Spleen (tissue), 11 donors: ENCODE results near the gene KLHL34. TPM values are rescaled to one million over a fixed set of nuclear protein-coding genes. Genes with fewer than 3 reads are reported as not detected.

ENCODE experiments used
- DNase-seq: peaks from one replicate; pipeline ENCODE4 v3.0.0-alpha.2; 2020
- H3K27ac ChIP-seq, 8 donors: fragments of 200-600 bp; sonication (generic) in 7 of 8; 1 replicate in 4 of 8; 2 replicates in 4 of 8; pipeline versions ENCODE4 v1.5.0 to v1.8.0; 2016 to 2021; ENCODE audit warnings: inconsistent platforms in 4 of 8, mild to moderate bottlenecking in 4 of 8, moderate library complexity in 1 of 8
- H3K27me3 ChIP-seq, 7 donors: fragments of 200-600 bp; sonication (generic) in 6 of 7; replicated peaks in 1 of 7; 1 replicate in 4 of 7; 2 replicates in 3 of 7; pipeline versions ENCODE4 v1.5.0 to v1.8.0; 2016 to 2021; ENCODE audit warnings: inconsistent platforms in 3 of 7, mild to moderate bottlenecking in 1 of 7
- H3K36me3 ChIP-seq, 6 donors: fragments of 200-600 bp; sonication (generic) in 5 of 6; 1 replicate in 4 of 6; 2 replicates in 2 of 6; pipeline versions ENCODE4 v1.5.0 to v1.8.0; 2016 to 2021; ENCODE audit warnings: inconsistent platforms in 2 of 6
- H3K4me1 ChIP-seq, 6 donors: fragments of 200-600 bp; sonication (generic) in 5 of 6; 1 replicate in 3 of 6; 2 replicates in 3 of 6; pipeline versions ENCODE4 v1.5.0 to v1.8.0; 2016 to 2021; ENCODE audit warnings: inconsistent platforms in 3 of 6
- H3K4me3 ChIP-seq, 8 donors: fragments of 200-600 bp; sonication (generic) in 7 of 8; 1 replicate in 4 of 8; 2 replicates in 4 of 8; pipeline versions ENCODE4 v1.5.0 to v1.8.0; 2016 to 2021; ENCODE audit warnings: inconsistent platforms in 4 of 8, mild to moderate bottlenecking in 4 of 8, moderate library complexity in 2 of 8
- H3K9me3 ChIP-seq, 8 donors: fragments of 200-600 bp; sonication (generic) in 7 of 8; 1 replicate in 4 of 8; 2 replicates in 4 of 8; pipeline versions ENCODE4 v1.5.0 to v1.8.0; 2016 to 2021; ENCODE audit warnings: inconsistent platforms in 4 of 8
- POLR2A ChIP-seq, 3 donors: fragments of 450-650 bp; IDR thresholded peaks; one replicate each; pipeline ENCODE4 v1.5.1; 2017; ENCODE audit warnings: antibody characterized with exemption in 3 of 3, mild to moderate bottlenecking in 1 of 3
- POLR2AphosphoS5 ChIP-seq, 3 donors: sonication (generic); formaldehyde crosslinking; IDR thresholded peaks; one replicate each; pipeline ENCODE4 v1.5.1; 2017; ENCODE audit warnings: antibody characterized with exemption in 3 of 3
- WGBS, 5 donors: extraction: QIAGEN DNeasy Blood & Tissue Kit in 3 of 5; methylation state at CpG; one replicate each; pipeline versions ENCODE4 v1.1.5 to v1.1.7; 2013 to 2018; 5-methylcytosine and 5-hydroxymethylcytosine counted together
- intact Hi-C: fragments of 100-400 bp; cut with DNase I; formaldehyde crosslinking; loops from one replicate; pipeline ENCODE4 v1.15.0; 2023; ENCODE audit warnings: low total_unique reads
- polyA plus RNA-seq, 3 donors: library from polyadenylated mRNA; stranded (reverse); fragments of 200-250 nt; gene quantifications; one replicate each; pipeline ENCODE4 v1.2.1, GENCODE V29; 2013
- total RNA-seq, 7 donors: library from RNA; depleted of rRNA in 3 of 7; stranded (reverse); fragments of >200 nt in 3 of 7; fragmentation: NEBNext Ultra II Directional in 4 of 7; extraction: Animal tissue kit (Norgen Biotek cat#: 25700) in 4 of 7; gene quantifications; one replicate each; pipeline versions ENCODE4 v1.1.0 to v1.2.1, GENCODE V29; 2016 to 2021
- TF ChIP-seq, protein P1 (sequence below), 11 experiments: fragments of 200-600 bp in 7 of 11; fragments of 450-650 bp in 4 of 11; sonication (generic) in 4 of 11; IDR thresholded peaks in 8 of 11; conservative IDR thresholded peaks in 3 of 11; 1 replicate in 7 of 11; 2 replicates in 4 of 11; pipeline versions ENCODE4 v1.4.0 to v1.8.0; 2016 to 2021; ENCODE audit warnings: antibody characterized with exemption in 11 of 11, inconsistent platforms in 4 of 11, mild to moderate bottlenecking in 1 of 11
- donor health status: healthy with polysubstance abuse.
- donor health status: DM: no; HTN: no; CAD: no; lungs with moderate emphysema.
- donor health status: DM: no; HTN: no; CAD: no.
- donor health status: Bipolar disorder and iron deficiency.
- donor health status: healthy.
- donor health status: DM: no; HTN: no; CAD: no.
- donor health status: DM: yes; HTN: yes; CAD: no.

KLHL34 gene
- total and polyA plus RNA-seq, 10 donors: 0.14 to 0.63 (median 0.37) TPM; not detected in 2

DNA sequence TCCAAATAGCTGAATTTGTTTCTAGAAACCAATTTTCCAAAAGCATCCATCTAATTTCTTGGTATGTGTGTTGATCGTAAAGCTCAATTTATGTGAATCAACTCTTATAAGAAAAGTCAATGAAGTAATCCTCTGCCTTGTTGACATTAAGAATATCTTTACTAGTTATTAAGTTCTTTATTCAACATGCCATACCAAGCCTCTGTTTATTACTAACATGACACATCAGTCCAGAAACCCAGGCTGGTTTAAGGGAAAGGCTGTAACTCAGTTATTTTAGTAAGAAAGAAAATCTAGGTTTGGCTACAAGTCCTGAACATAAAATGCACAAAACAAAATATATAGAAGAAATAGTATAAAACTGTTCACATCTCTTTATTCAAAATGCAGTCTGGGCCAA is 48.0 kb downstream of the KLHL34 start:
- WGBS, 5 donors: 80 to 100% (median 98%) methylated on average over 1 of the region's 1 CpG
- Histone ChIP-seq H3K4me1 (no peaks in the 10 kb centered on the region), H3K9me3 (no peaks in the 10 kb centered on the region), H3K27me3 (no peaks in the 10 kb centered on the region), H3K27ac (no peak overlapping the region), H3K36me3 (peaks cover 0 to 10% (median 0%) of the 10 kb centered on the region in 6 donors), H3K4me3 (no peak overlapping the region)
- DNase-seq: no peak
- intact Hi-C loops: no loop called here
- TF ChIP-seq POLR2A (IDR thresholded peaks at IDR 0.05): no peak
- no peak for TF ChIP-seq POLR2AphosphoS5 (IDR thresholded peaks at IDR 0.05)
- TF ChIP-seq, protein P1, sequence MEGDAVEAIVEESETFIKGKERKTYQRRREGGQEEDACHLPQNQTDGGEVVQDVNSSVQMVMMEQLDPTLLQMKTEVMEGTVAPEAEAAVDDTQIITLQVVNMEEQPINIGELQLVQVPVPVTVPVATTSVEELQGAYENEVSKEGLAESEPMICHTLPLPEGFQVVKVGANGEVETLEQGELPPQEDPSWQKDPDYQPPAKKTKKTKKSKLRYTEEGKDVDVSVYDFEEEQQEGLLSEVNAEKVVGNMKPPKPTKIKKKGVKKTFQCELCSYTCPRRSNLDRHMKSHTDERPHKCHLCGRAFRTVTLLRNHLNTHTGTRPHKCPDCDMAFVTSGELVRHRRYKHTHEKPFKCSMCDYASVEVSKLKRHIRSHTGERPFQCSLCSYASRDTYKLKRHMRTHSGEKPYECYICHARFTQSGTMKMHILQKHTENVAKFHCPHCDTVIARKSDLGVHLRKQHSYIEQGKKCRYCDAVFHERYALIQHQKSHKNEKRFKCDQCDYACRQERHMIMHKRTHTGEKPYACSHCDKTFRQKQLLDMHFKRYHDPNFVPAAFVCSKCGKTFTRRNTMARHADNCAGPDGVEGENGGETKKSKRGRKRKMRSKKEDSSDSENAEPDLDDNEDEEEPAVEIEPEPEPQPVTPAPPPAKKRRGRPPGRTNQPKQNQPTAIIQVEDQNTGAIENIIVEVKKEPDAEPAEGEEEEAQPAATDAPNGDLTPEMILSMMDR (IDR thresholded peaks at IDR 0.05 in 8 of 11, conservative IDR thresholded peaks at IDR 0.05 in 3 of 11): no peak

DNA sequence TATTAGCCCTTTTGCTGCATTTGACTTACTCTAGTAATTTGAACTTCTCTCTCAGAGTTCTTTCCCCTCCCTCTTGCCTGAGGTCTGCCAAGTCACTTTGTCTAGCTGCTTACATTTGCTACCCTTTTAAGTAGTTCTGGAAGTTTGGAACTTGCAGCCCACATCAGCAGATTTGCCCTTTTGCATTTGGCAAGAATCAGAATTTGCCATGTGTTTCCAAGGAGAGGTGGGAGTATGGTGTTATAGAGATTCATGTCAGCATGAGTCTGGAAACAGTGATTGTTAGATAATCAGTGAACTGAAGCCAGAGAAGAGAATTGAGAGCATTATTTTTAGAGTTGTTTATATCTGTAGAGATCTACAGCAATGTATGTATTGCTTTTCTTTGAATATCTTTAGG is 52.1 kb downstream of the KLHL34 start:
- no peak for DNase-seq
- no peak overlapping the region for H3K4me3 ChIP-seq
- intact Hi-C loops: no loop called here
- H3K27me3 ChIP-seq: no peaks in the 10 kb centered on the region
- no peak overlapping the region for H3K27ac ChIP-seq
- peaks cover 0 to 10% (median 0%) of the 10 kb centered on the region in 6 donors for H3K36me3 ChIP-seq
- TF ChIP-seq POLR2AphosphoS5 (IDR thresholded peaks at IDR 0.05): no peak
- TF ChIP-seq, protein P1 (IDR thresholded peaks at IDR 0.05 in 8 of 11, conservative IDR thresholded peaks at IDR 0.05 in 3 of 11): no peak
- TF ChIP-seq POLR2A (IDR thresholded peaks at IDR 0.05): no peak
- no peaks in the 10 kb centered on the region for H3K4me1 ChIP-seq
- H3K9me3 ChIP-seq: no peaks in the 10 kb centered on the region

Other genes starting within 250 kb of the KLHL34 start
- not detected for gene SMPX, start 99.8 kb upstream of the KLHL34 start, total RNA-seq
- gene SMPX, start 99.8 kb upstream of the KLHL34 start, polyA plus RNA-seq: under 1 TPM in 1 of 3 donors, not detected in 2; 0.15 TPM
- 10 to 100 TPM in 5 of 7 donors, 1 to 10 TPM in 2; 8.1 to 13.3 (median 11.9) TPM for gene MBTPS2, start 181.3 kb upstream of the KLHL34 start, total RNA-seq
- gene MBTPS2, start 181.3 kb upstream of the KLHL34 start, polyA plus RNA-seq: 1 to 10 TPM; 1.0 to 1.6 (median 1.5) TPM
- gene YY2, start 197.7 kb upstream of the KLHL34 start, total RNA-seq: 1 to 10 TPM; 1.7 to 5.7 (median 2.5) TPM
- gene YY2, start 197.7 kb upstream of the KLHL34 start, polyA plus RNA-seq: under 1 TPM; 0.28 to 0.48 (median 0.33) TPM